ENCODE measurements around the gene IP6K3.

DNA sequence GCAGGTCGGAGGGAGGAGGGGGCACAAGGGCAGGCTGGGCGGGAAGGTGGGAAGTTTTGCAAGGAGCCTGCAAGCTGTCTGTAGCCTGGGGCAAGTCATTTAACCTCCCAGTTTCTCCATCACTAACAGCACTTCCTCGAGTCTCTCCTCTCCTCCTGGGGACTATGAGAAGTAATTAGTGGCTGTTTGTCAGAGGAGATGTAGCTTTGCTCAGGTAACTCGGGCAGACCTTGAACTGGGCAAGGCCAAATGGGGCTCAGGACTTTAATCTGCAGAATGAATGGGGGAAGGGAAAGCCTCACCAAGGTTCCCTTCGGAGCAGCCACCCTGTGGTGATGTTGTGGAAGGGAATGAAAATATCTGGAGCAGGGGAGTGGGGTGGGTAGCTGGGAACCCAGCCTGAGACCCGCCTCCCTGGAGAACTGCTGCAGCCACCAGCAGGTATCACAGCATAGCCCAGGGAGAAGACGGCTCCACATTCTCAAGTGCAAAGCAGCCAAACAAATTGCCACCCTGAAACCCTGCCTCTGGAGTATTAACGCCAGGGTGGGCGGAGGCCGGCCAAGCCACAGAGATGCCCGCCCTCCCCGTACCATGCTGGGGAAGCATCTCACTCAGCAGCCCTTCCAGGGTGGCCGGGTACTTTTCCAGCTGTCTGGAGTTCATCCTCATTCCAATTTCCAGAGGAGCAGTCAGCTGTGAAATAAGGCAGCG, 48.4 kb upstream of the IP6K3 start:
- no peak for TF ChIP-seq CTCF (conservative IDR thresholded peaks at IDR 0.05; ENCODE audit: low read depth, low read length)
- TF ChIP-seq EZH2 (IDR thresholded peaks at IDR 0.05; ENCODE audit: borderline replicate concordance, low read depth, low read length, poor library complexity, severe bottlenecking): no peak
